GM18870 (cell line): Measurements from ENCODE around the gene MAP3K4.
"Not testable (repeated sequence)": the region's sequence is repeated elsewhere in the genome, so short reads cannot be mapped to it uniquely, and the experiment has no call there.

Experiments
- ATAC-seq: cut with Tn5 transposase; IDR thresholded peaks from one replicate; pipeline ENCODE4 v1.9.1; 2021; ENCODE audit warnings: moderate library complexity; ENCODE audit not compliant: unreplicated experiment

The MAP3K4 gene

GRCh38 chr6:161117308-161117707 is 125.7 kb downstream of the MAP3K4 start:
- ATAC-seq = no peak

- no peak for ATAC-seq
Measured at GRCh38 chr6:161117942-161118341, 126.4 kb downstream of the MAP3K4 start.

- ATAC-seq = not testable (repeated sequence)
Measured at GRCh38 chr6:161123319-161123718, 131.8 kb downstream of the MAP3K4 start.

- ATAC-seq = no peak
Measured at GRCh38 chr6:161125591-161125990, 134.0 kb downstream of the MAP3K4 start.

GRCh38 chr6:161127071-161127740 is 135.6 kb downstream of the MAP3K4 start:
- ATAC-seq = no peak

- no peak for ATAC-seq
Measured at GRCh38 chr6:161128230-161128629, 136.7 kb downstream of the MAP3K4 start.

GRCh38 chr6:161128680-161129196 is 137.2 kb downstream of the MAP3K4 start:
- ATAC-seq = no peak

- ATAC-seq = no peak
Measured at GRCh38 chr6:161130541-161130940, 139.0 kb downstream of the MAP3K4 start.

GRCh38 chr6:161130967-161131766 is 139.6 kb downstream of the MAP3K4 start:
- no peak for ATAC-seq

GRCh38 chr6:161132384-161132783 is 140.8 kb downstream of the MAP3K4 start:
- no peak for ATAC-seq

- ATAC-seq = no peak
Measured at GRCh38 chr6:161133963-161134362, 142.4 kb downstream of the MAP3K4 start.

GRCh38 chr6:161134550-161135298 is 143.2 kb downstream of the MAP3K4 start:
- ATAC-seq = no peak

- peak; percentile 44 for ATAC-seq
Measured at GRCh38 chr6:161135695-161136591, 144.4 kb downstream of the MAP3K4 start.

GRCh38 chr6:161136655-161137054 is 145.1 kb downstream of the MAP3K4 start:
- no peak for ATAC-seq

- no peak for ATAC-seq
Measured at GRCh38 chr6:161137320-161137719, 145.8 kb downstream of the MAP3K4 start.

GRCh38 chr6:161137839-161138542 is 146.4 kb downstream of the MAP3K4 start:
- no peak for ATAC-seq

GRCh38 chr6:161138543-161139303 is 147.2 kb downstream of the MAP3K4 start:
- ATAC-seq = no peak

- ATAC-seq = no peak
Measured at GRCh38 chr6:161139304-161139765, 147.8 kb downstream of the MAP3K4 start.
